Lower leg skin (tissue), 4 donors: ENCODE data around the gene ARHGEF1. TPM values are rescaled to one million over a fixed set of nuclear protein-coding genes. Genes with fewer than 3 reads are reported as not detected.

Experiments used
- DNase-seq, 2 donors: peaks; one replicate each; pipeline ENCODE4 v3.0.0-alpha.2; 2019; ENCODE audit warnings: low spot score in 2 of 2
- H3K4me3 ChIP-seq: fragments of 200-600 bp; sonication (generic); 2 replicates; pipeline ENCODE4 v1.5.1; 2017; ENCODE audit warnings: mild to moderate bottlenecking, low read depth; ENCODE audit not compliant: poor library complexity, severe bottlenecking
- POLR2A ChIP-seq, 2 donors: fragments of 450-650 bp; IDR thresholded peaks; one replicate each; pipeline ENCODE4 v1.6.1; 2016 to 2017; ENCODE audit warnings: antibody characterized with exemption in 2 of 2, mild to moderate bottlenecking in 1 of 2, moderate library complexity in 1 of 2
- WGBS, 2 donors: methylation state at CpG; one replicate each; pipeline ENCODE4 v1.1.5; 2018; 5-methylcytosine and 5-hydroxymethylcytosine counted together
- intact Hi-C: fragments of 100-400 bp; cut with DNase I; formaldehyde crosslinking; loops from one replicate; pipeline ENCODE4 v1.15.0; 2023; ENCODE audit warnings: low total_unique reads
- total RNA-seq, 4 donors: library from RNA; depleted of rRNA; stranded (reverse); fragments of >200 nt; gene quantifications; one replicate each; pipeline ENCODE4 v1.1.0, GENCODE V29; 2016
- TF ChIP-seq, protein P1 (sequence below), 3 donors: fragments of 450-650 bp; IDR thresholded peaks; one replicate each; pipeline ENCODE4 v1.5.1; 2016; ENCODE audit warnings: antibody characterized with exemption in 3 of 3, mild to moderate bottlenecking in 3 of 3, moderate library complexity in 2 of 3

Gene ARHGEF1
- total RNA-seq, 4 donors from 2014 or later = 56.9 to 94.3 (median 68.7) TPM

DNA sequence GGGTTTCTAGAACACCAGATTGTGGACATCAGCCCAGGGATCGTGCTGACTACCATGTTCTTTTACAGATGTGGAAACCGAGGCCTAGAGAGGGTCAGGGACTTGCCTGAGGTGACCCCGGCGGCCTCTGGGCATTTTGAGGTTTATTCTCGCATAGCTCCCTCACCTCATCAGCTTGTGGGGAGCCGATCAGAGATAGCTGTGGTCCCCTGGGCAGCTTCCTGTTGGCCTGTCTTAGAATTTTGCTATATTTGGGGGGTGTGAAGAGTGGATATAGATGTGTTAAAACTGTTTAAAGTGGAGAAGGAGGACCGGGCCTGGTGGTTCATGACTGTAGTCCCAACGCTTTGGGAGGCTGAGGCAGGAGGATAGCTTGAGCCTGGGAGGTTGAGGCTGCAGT is 6.9 kb downstream of the ARHGEF1 start:
- DNase-seq = no peak
- WGBS, 2 donors = 93 to 94% methylated on average over 8 of the region's 8 CpGs
- TF ChIP-seq POLR2A (IDR thresholded peaks at IDR 0.05) = no peak
- TF ChIP-seq, protein P1, sequence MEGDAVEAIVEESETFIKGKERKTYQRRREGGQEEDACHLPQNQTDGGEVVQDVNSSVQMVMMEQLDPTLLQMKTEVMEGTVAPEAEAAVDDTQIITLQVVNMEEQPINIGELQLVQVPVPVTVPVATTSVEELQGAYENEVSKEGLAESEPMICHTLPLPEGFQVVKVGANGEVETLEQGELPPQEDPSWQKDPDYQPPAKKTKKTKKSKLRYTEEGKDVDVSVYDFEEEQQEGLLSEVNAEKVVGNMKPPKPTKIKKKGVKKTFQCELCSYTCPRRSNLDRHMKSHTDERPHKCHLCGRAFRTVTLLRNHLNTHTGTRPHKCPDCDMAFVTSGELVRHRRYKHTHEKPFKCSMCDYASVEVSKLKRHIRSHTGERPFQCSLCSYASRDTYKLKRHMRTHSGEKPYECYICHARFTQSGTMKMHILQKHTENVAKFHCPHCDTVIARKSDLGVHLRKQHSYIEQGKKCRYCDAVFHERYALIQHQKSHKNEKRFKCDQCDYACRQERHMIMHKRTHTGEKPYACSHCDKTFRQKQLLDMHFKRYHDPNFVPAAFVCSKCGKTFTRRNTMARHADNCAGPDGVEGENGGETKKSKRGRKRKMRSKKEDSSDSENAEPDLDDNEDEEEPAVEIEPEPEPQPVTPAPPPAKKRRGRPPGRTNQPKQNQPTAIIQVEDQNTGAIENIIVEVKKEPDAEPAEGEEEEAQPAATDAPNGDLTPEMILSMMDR (IDR thresholded peaks at IDR 0.05) = no peak
- no peak overlapping the region for H3K4me3 ChIP-seq
- intact Hi-C loops = no loop called here

DNA sequence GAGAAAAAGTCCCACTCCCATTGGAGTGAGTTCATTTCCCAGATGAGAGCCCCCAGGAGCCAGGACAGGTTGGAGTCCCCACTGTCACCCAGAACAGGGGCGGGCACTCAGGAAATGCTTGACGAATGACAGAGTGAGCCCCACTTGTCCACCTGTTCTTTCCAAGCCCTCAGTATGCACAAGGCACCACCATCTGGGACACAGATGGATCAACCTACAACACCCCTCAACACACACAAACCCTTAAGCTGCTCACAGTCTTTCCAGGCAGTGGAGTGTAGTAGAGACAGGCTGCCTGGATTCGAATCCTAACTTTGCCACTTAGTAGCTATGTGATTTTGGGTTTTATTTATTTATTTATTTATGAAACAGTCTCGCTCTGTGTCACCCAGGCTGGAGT is 8.0 kb downstream of the ARHGEF1 start:
- intact Hi-C loops = no loop called here
- H3K4me3 ChIP-seq = no peak overlapping the region
- DNase-seq = no peak
- WGBS, 2 donors = 93 to 94% methylated on average over 4 of the region's 4 CpGs
- no peak for TF ChIP-seq POLR2A (IDR thresholded peaks at IDR 0.05)
- TF ChIP-seq, protein P1 (IDR thresholded peaks at IDR 0.05) = no peak

DNA sequence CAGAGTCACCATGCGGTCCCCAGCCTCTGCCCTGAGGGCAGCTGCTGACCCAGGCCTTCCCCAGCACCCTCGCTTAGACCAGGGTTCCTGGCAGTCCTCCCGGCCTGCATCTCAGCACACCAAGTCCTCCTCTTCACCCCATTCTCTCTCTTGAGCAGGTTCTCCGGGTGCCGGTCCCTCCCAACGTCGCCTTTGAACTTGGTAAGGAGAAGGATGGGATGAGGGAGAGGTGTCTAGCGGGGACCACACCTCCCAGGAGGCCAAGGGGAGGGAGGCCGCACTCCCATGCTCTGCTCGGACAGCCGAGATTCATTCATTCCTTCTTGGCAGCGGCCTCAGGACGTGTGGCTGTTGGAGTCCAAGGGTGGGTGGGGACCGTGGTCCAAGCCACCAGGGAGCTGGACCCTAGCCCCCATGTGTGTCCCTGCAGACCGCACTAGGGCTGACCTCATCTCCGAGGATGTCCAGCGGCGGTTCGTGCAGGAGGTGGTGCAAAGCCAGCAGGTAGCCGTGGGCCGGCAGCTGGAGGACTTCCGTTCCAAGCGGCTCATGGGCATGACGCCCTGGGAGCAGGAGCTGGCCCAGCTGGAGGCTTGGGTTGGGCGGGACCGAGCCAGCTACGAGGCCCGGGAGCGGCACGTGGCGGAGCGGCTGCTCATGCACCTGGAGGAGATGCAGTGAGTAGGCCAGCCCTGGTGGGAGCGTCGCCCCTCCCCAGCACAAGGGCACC is 9.4 kb downstream of the ARHGEF1 start:
- no peak for DNase-seq
- WGBS, 2 donors = 79 to 85% methylated on average over 33 to 34 of the region's 34 CpGs
- TF ChIP-seq, protein P1 (IDR thresholded peaks at IDR 0.05) = no peak
- TF ChIP-seq POLR2A (IDR thresholded peaks at IDR 0.05) = no peak
- no peak overlapping the region for H3K4me3 ChIP-seq
- intact Hi-C loops = no loop called here

DNA sequence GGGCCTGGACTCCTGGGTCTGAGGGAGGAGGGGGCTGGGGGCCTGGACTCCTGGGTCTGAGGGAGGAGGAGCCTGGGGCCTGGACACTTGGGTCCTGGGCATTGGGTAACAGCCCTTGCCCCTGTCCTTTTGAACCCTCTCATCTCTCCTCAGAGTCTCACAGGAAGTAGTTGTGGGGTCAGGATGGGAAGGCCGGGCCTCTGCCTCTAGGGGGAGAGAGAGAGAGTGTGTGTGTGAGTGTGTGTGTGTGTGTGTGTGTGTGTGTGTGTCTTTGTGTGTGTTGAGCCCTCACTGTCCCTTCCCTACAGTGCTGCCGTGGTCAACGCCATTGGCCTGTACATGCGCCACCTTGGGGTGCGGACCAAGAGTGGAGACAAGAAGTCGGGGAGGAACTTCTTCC is 10.9 kb downstream of the ARHGEF1 start:
- TF ChIP-seq, protein P1 (IDR thresholded peaks at IDR 0.05) = no peak
- no peak for TF ChIP-seq POLR2A (IDR thresholded peaks at IDR 0.05)
- WGBS, 2 donors = 82 to 90% methylated on average over 6 of the region's 6 CpGs
- no peak for DNase-seq
- intact Hi-C loops = no loop called here
- no peak overlapping the region for H3K4me3 ChIP-seq

DNA sequence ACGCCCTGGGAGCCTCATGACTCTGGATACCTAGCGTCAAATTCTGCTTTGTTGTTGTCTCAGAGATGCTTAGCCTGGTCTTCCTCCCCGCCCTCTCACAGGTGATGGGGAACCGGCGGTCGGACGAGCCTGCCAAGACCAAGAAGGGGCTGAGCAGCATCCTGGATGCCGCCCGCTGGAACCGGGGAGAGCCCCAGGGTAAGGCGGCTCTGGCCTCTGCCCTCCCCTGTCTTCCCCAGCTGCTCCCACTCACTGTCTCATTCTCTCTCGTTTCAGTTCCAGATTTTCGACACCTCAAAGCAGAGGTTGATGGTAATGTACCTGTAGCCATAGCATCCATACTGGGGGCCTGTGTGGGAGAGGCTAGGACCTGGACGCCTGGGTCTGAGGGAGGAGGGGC is 11.4 kb downstream of the ARHGEF1 start:
- 76 to 79% methylated on average over 14 of the region's 14 CpGs for WGBS, 2 donors
- TF ChIP-seq POLR2A (IDR thresholded peaks at IDR 0.05) = no peak
- TF ChIP-seq, protein P1 (IDR thresholded peaks at IDR 0.05) = no peak
- H3K4me3 ChIP-seq = no peak overlapping the region
- DNase-seq = no peak
- intact Hi-C loops = no loop called here
